ENCODE measurements around the gene RANGRF. TPM values are rescaled to one million over a fixed set of nuclear protein-coding genes. Genes with fewer than 3 reads are reported as not detected.
"Not testable (repeated sequence)": the region's sequence is repeated elsewhere in the genome, so short reads cannot be mapped to it uniquely, and the experiment has no call there.

Gene RANGRF
- total RNA-seq, 1 donor from 2014 or later, result 22.0 TPM

DNA sequence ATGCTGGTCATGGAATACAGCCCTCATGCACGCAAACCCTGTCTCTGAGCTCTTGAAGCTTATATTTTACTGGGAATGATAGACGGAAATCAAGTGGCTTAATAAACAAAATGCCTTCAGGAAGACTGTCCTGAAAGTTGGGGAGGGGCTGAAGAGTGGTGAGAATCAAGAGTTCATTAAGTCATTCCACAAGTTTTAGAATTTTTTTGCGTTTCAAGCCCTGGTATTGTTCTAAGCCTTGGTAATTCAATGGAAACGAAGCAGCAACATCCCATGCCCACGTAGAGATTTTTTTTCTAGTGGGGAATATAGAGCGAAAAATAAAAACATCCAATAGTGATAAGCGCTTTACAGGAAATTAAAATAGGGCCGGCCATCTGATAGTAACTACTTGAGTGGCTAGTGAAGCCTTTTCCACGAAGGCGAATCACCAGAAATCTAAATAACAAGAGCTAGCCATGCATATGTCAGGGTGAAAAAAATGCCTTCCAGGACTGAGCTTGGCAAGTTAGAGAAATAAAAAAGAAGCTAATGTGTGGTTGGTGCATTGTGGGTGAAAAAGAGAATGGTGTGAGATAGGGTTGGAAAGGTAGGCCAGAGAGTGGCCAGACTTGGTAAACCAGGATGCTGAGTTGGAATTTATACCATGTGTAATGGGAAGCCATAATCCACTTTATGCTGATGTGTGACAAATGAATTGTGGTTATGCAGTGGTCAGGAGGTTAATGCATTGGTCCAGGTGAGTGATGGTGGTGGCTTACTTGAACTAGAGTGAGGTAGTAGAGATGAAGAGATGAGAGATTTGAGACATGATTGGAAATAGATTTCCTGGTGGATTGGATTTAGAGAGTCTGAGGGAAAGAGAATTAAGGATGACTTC lies 38.6 kb upstream of the RANGRF start:
- Mint-ChIP-seq H3K4me1 (ENCODE audit: unreplicated experiment) (peaks cover 35% of the 10 kb centered on the region), H3K27me3 (ENCODE audit: unreplicated experiment) (peaks cover 20% of the 10 kb centered on the region), H3K27ac (ENCODE audit: unreplicated experiment) (peak overlapping the region; percentile 86), H3K4me3 (ENCODE audit: unreplicated experiment) (peak overlapping the region; percentile 98), H3K9me3 (ENCODE audit: unreplicated experiment) (no peaks in the 10 kb centered on the region), H3K36me3 (ENCODE audit: low read depth, unreplicated experiment) (peaks cover 3% of the 10 kb centered on the region)
- DNase-seq (ENCODE audit: low spot score), result no peak
- TF ChIP-seq, protein P1, sequence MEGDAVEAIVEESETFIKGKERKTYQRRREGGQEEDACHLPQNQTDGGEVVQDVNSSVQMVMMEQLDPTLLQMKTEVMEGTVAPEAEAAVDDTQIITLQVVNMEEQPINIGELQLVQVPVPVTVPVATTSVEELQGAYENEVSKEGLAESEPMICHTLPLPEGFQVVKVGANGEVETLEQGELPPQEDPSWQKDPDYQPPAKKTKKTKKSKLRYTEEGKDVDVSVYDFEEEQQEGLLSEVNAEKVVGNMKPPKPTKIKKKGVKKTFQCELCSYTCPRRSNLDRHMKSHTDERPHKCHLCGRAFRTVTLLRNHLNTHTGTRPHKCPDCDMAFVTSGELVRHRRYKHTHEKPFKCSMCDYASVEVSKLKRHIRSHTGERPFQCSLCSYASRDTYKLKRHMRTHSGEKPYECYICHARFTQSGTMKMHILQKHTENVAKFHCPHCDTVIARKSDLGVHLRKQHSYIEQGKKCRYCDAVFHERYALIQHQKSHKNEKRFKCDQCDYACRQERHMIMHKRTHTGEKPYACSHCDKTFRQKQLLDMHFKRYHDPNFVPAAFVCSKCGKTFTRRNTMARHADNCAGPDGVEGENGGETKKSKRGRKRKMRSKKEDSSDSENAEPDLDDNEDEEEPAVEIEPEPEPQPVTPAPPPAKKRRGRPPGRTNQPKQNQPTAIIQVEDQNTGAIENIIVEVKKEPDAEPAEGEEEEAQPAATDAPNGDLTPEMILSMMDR (IDR thresholded peaks at IDR 0.05; ENCODE audit: unreplicated experiment), result no peak

DNA sequence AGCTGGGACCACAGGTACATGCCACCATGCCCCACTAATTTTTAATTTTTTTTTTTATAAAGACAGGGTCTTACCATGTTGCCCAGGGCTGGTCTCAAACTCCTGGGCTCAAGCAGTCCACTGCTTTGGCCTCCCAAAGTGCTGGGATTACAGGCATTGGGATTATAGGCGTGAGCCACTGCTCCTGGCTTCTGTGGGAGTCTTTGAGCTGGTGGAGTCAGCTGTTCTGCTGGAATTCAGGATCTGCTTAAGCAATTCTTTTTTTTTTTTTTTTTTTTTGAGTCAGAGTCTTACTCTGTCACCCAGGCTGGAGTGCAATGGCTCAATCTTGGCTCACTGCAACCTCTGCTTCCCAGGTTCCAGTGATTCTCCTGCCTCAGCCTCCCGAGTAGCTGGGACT lies 37.1 kb upstream of the RANGRF start:
- Mint-ChIP-seq H3K4me1 (ENCODE audit: unreplicated experiment) (peaks cover 28% of the 10 kb centered on the region), H3K27me3 (ENCODE audit: unreplicated experiment) (peaks cover 20% of the 10 kb centered on the region)
- not testable (repeated sequence) for H3K4me3 Mint-ChIP-seq (ENCODE audit: unreplicated experiment); H3K27ac Mint-ChIP-seq (ENCODE audit: unreplicated experiment); DNase-seq (ENCODE audit: low spot score); H3K36me3 Mint-ChIP-seq (ENCODE audit: low read depth, unreplicated experiment); H3K9me3 Mint-ChIP-seq (ENCODE audit: unreplicated experiment)

DNA sequence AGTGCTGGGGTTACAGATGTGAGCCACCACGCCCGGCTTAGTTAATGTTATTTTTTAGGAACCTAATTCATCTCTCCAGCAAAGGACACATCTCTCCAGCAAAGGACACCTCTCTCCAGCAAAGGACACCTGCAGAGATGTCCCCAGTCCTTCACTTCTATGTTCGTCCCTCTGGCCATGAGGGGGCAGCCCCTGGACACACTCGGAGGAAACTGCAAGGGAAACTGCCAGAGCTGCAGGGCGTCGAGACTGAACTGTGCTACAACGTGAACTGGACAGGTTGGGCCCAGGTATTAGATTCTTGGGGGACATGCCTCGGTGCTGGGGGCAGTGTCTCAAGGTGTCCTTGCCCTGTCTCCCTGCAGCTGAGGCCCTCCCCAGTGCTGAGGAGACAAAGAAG lies 34.7 kb upstream of the RANGRF start:
- Mint-ChIP-seq H3K9me3 (ENCODE audit: unreplicated experiment) (no peaks in the 10 kb centered on the region), H3K27me3 (ENCODE audit: unreplicated experiment) (peaks cover 11% of the 10 kb centered on the region), H3K4me3 (ENCODE audit: unreplicated experiment) (no peak overlapping the region), H3K36me3 (ENCODE audit: low read depth, unreplicated experiment) (peaks cover 4% of the 10 kb centered on the region), H3K27ac (ENCODE audit: unreplicated experiment) (peak overlapping the region; percentile 13), H3K4me1 (ENCODE audit: unreplicated experiment) (peaks cover 20% of the 10 kb centered on the region)
- TF ChIP-seq, protein P1 (IDR thresholded peaks at IDR 0.05; ENCODE audit: unreplicated experiment), result no peak
- peak; percentile 29 for DNase-seq (ENCODE audit: low spot score)

DNA sequence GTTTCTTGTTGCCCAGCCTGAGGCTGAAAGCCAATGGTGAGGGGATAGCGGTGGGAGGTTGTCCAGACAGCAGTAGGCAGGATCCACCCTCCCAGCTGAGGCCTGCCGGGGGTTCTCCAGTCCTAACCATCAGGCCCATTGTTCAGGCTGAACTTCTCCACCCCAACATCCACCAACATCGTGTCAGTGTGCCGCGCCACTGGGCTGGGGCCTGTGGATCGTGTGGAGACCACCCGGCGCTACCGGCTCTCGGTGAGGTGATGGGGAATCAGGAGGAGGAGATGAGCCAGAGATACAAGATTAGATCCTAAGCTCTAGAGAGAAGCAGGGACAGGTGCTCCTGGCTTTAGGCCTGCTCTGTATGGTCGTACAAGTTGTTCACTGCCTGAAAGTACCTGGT lies 33.6 kb upstream of the RANGRF start:
- H3K9me3 Mint-ChIP-seq (ENCODE audit: unreplicated experiment), result no peaks in the 10 kb centered on the region
- peaks cover 7% of the 10 kb centered on the region for H3K27me3 Mint-ChIP-seq (ENCODE audit: unreplicated experiment)
- H3K36me3 Mint-ChIP-seq (ENCODE audit: low read depth, unreplicated experiment), result peaks cover 4% of the 10 kb centered on the region
- H3K27ac Mint-ChIP-seq (ENCODE audit: unreplicated experiment), result no peak overlapping the region
- TF ChIP-seq, protein P1 (IDR thresholded peaks at IDR 0.05; ENCODE audit: unreplicated experiment), result no peak
- H3K4me1 Mint-ChIP-seq (ENCODE audit: unreplicated experiment), result peaks cover 13% of the 10 kb centered on the region
- no peak overlapping the region for H3K4me3 Mint-ChIP-seq (ENCODE audit: unreplicated experiment)
- no peak for DNase-seq (ENCODE audit: low spot score)

DNA sequence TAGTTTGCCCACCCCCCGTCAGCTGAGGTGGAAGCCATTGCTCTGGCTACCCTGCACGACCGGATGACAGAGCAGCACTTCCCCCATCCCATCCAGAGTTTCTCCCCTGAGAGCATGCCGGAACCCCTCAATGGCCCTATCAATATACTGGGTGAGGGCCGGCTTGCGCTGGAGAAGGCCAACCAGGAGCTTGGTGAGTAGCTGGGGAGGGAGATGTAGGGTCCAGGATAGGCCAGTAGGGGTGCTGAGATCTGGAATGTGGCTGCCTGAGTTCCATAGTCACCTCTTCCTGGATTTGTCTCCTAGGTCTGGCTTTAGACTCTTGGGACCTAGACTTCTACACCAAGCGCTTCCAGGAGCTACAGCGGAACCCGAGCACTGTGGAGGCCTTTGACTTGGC lies 33.0 kb upstream of the RANGRF start:
- peaks cover 8% of the 10 kb centered on the region for H3K4me1 Mint-ChIP-seq (ENCODE audit: unreplicated experiment)
- no peaks in the 10 kb centered on the region for H3K9me3 Mint-ChIP-seq (ENCODE audit: unreplicated experiment)
- H3K27me3 Mint-ChIP-seq (ENCODE audit: unreplicated experiment), result peaks cover 2% of the 10 kb centered on the region
- no peak overlapping the region for H3K27ac Mint-ChIP-seq (ENCODE audit: unreplicated experiment)
- peaks cover 4% of the 10 kb centered on the region for H3K36me3 Mint-ChIP-seq (ENCODE audit: low read depth, unreplicated experiment)
- H3K4me3 Mint-ChIP-seq (ENCODE audit: unreplicated experiment), result peak overlapping the region; percentile 31
- DNase-seq (ENCODE audit: low spot score), result no peak
- TF ChIP-seq, protein P1 (IDR thresholded peaks at IDR 0.05; ENCODE audit: unreplicated experiment), result no peak
